Osteoblast (primary cell): ENCODE results near the gene SPACA7. TPM values are rescaled to one million over a fixed set of nuclear protein-coding genes. Genes with fewer than 3 reads are reported as not detected.

Experiments
- DNase-seq: peaks from one replicate; pipeline ENCODE4 v3.0.0; 2011; ENCODE audit warnings: low spot score, mixed read lengths; ENCODE audit not compliant: insufficient read length; ENCODE audit errors: missing footprints
- H2AFZ ChIP-seq: 2 replicates; pipeline ENCODE4 v1.6.0; 2011; ENCODE audit warnings: mild to moderate bottlenecking, low read length
- H3K27ac ChIP-seq: 2 replicates; pipeline ENCODE4 v1.5.1; 2011; ENCODE audit warnings: mild to moderate bottlenecking, low read depth, low read length, moderate library complexity
- H3K27me3 ChIP-seq: 2 replicates; pipeline ENCODE4 v1.6.0; 2012; ENCODE audit warnings: mild to moderate bottlenecking, control low read depth, inconsistent platforms, low read length, moderate library complexity; ENCODE audit not compliant: insufficient read depth
- H3K36me3 ChIP-seq: 2 replicates; pipeline ENCODE4 v1.5.1; 2011; ENCODE audit warnings: mild to moderate bottlenecking, low read length, control low read depth, moderate library complexity; ENCODE audit not compliant: insufficient read depth
- H3K4me1 ChIP-seq: 2 replicates; pipeline ENCODE4 v1.5.1; 2011; ENCODE audit warnings: mild to moderate bottlenecking, low read length, control low read depth, moderate library complexity; ENCODE audit not compliant: insufficient read depth
- H3K4me2 ChIP-seq: 2 replicates; pipeline ENCODE4 v1.6.0; 2011; ENCODE audit warnings: mild to moderate bottlenecking, low read length; ENCODE audit not compliant: insufficient read depth
- H3K4me3 ChIP-seq: fragments of 200-600 bp; sonication (generic); 3 replicates; pipeline ENCODE4 v1.5.1; 2012; ENCODE audit warnings: mild to moderate bottlenecking, low read length, inconsistent platforms; ENCODE audit not compliant: insufficient read depth
- H3K79me2 ChIP-seq: 2 replicates; pipeline ENCODE4 v1.6.0; 2012; ENCODE audit warnings: mild to moderate bottlenecking, low read length, control low read depth, inconsistent platforms; ENCODE audit not compliant: insufficient read depth
- H3K9me3 ChIP-seq: 2 replicates; pipeline ENCODE4 v1.5.1; 2011; ENCODE audit warnings: low read depth, low read length, control low read depth
- H4K20me1 ChIP-seq: 2 replicates; pipeline ENCODE4 v1.6.0; 2012; ENCODE audit warnings: mild to moderate bottlenecking, low read length, control low read depth; ENCODE audit not compliant: insufficient read depth
- CTCF ChIP-seq: IDR thresholded peaks from 2 replicates; pipeline ENCODE4 v1.5.1; 2011; ENCODE audit warnings: mild to moderate bottlenecking, low read depth, low read length, moderate library complexity; ENCODE audit errors: extremely low read depth
- total RNA-seq: library from RNA; depleted of rRNA; stranded (reverse); fragments of >200 nt; gene quantifications from 2 replicates; pipeline ENCODE4 v1.2.3, GENCODE V29; 2012

Gene SPACA7
- total RNA-seq, 1 donor: not detected

- Histone ChIP-seq H3K4me3 (no peak overlapping the region), H3K4me2 (no peak overlapping the region), H2AFZ (no peak overlapping the region), H4K20me1 (no peaks in the 10 kb centered on the region), H3K27me3 (no peaks in the 10 kb centered on the region), H3K36me3 (no peaks in the 10 kb centered on the region), H3K9me3 (no peaks in the 10 kb centered on the region), H3K4me1 (no peaks in the 10 kb centered on the region), H3K27ac (no peak overlapping the region), H3K79me2 (no peaks in the 10 kb centered on the region)
- DNase-seq: no peak
- no peak for TF ChIP-seq CTCF
These were observed 14.1 kb upstream of the SPACA7 start for GRCh38 chr13:112362021-112362420.

- no peak for TF ChIP-seq CTCF
- no peak overlapping the region for H2AFZ ChIP-seq
- no peaks in the 10 kb centered on the region for H3K79me2 ChIP-seq
- H3K27ac ChIP-seq: no peak overlapping the region
- no peaks in the 10 kb centered on the region for H3K27me3 ChIP-seq
- H3K4me3 ChIP-seq: no peak overlapping the region
- no peak overlapping the region for H3K4me2 ChIP-seq
- no peaks in the 10 kb centered on the region for H3K4me1 ChIP-seq
- H3K9me3 ChIP-seq: no peaks in the 10 kb centered on the region
- no peak for DNase-seq
- no peaks in the 10 kb centered on the region for H4K20me1 ChIP-seq
- no peaks in the 10 kb centered on the region for H3K36me3 ChIP-seq
These were observed 12.2 kb upstream of the SPACA7 start for GRCh38 chr13:112363867-112364528.

DNA sequence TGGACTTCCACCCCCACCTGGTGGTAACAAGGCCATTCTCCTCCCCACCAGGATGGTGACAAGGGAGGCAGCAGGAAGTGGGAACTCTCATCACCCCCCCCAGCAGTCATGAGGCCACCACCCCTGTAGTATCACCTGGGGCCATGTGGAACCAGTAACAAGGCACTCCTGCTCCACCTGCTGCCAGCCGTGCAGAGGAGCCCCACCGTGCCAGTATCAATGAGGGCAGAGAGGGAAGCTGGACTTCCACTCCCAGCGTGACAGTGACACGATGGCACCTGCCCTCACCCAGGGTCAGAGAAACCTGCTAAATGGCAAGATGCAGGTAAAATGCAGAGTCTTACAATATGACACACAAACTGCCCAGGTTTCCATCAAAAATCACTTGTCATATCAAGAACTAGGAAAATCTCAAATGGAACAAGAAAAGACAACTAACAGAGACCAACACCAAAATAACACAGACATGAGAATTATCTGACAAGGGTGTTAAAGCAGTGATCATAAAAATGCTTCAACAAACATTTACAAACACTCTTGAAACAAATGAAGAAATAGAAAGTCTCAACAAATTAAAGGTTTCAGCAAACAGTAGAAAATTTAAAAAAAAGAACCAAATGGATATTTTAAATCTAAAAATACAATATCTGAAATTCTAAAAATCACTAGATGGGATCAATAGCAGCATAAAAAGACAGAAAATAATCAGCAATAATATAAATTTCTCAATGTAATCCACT, 9.1 kb upstream of the SPACA7 start:
- TF ChIP-seq CTCF: no peak
- Histone ChIP-seq H3K4me1 (no peaks in the 10 kb centered on the region), H3K4me3 (no peak overlapping the region), H3K27me3 (no peaks in the 10 kb centered on the region), H3K79me2 (no peaks in the 10 kb centered on the region), H3K4me2 (no peak overlapping the region), H3K36me3 (no peaks in the 10 kb centered on the region), H3K9me3 (no peaks in the 10 kb centered on the region), H2AFZ (no peak overlapping the region), H4K20me1 (no peaks in the 10 kb centered on the region), H3K27ac (no peak overlapping the region)
- no peak for DNase-seq

DNA sequence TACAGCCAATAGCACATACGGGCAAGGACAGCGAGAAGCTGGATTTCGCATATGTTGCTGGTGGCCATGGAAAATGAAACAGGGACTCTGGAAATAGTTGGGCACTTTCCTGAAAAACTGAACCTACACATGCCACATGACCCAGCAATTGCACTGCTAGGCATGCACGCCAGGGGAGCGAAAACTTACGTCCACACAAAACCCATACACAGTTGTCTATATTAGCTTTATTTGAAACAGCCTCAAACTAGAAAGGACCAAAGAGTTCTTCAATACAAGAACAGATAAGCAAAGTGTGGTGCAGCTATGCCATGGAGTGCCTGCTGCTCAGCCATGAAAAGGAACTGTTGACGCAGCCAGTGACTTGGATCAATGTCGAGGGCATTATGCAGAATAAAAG, 7.3 kb upstream of the SPACA7 start:
- no peaks in the 10 kb centered on the region for H3K9me3 ChIP-seq
- no peak for TF ChIP-seq CTCF
- no peak overlapping the region for H2AFZ ChIP-seq
- no peaks in the 10 kb centered on the region for H4K20me1 ChIP-seq
- no peaks in the 10 kb centered on the region for H3K27me3 ChIP-seq
- no peaks in the 10 kb centered on the region for H3K79me2 ChIP-seq
- DNase-seq: no peak
- H3K4me3 ChIP-seq: no peak overlapping the region
- no peaks in the 10 kb centered on the region for H3K4me1 ChIP-seq
- no peak overlapping the region for H3K4me2 ChIP-seq
- H3K27ac ChIP-seq: no peak overlapping the region
- no peaks in the 10 kb centered on the region for H3K36me3 ChIP-seq
